Embryonic facial prominence (tissue), 1 donor: ENCODE data around the gene RCBTB2.
A peak's percentile ranks its signal among the peaks of the same experiment; 100 is the strongest.
"Not testable (repeated sequence)": the region's sequence is repeated elsewhere in the genome, so short reads cannot be mapped to it uniquely, and the experiment has no call there.

Source experiments
- DNase-seq: peaks from one replicate; pipeline ENCODE4 v3.0.0-alpha.2; 2016; ENCODE audit errors: extremely low spot score

The RCBTB2 gene

GRCh38 chr13:48494874-48495273 is 38.0 kb downstream of the RCBTB2 start:
- no peak for DNase-seq

GRCh38 chr13:48493851-48494250 is 39.0 kb downstream of the RCBTB2 start:
- no peak for DNase-seq

- DNase-seq = no peak
Measured at GRCh38 chr13:48493066-48493765, 39.7 kb downstream of the RCBTB2 start.

DNA sequence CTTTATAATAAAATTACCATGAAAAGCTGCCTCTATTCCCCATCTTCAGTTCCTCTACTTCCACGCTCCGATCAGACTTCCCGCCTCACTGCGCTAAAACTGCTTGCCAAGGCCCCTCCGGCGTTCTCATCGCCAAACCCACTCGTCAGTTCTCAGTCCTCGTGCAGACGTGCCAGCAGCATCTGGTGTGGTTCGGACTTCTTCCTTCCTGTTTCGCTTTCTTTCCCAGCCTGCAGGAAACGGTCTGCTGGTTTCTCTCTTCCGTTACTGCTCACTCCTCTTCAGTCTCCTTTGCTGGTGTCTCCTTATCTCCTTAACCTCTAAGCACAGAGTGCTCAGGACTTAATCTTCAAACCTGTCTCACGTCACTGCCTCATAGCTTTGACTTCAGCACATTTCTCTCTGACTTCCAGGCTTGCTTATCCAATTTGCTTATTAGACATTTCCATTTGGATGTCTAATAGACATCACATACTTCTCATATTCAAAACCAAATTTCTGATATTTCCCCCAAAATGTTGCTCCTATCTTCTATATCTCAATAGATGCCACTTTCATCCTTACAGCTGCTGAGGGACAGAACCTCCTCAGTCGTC is 40.3 kb downstream of the RCBTB2 start:
- DNase-seq = no peak

DNA sequence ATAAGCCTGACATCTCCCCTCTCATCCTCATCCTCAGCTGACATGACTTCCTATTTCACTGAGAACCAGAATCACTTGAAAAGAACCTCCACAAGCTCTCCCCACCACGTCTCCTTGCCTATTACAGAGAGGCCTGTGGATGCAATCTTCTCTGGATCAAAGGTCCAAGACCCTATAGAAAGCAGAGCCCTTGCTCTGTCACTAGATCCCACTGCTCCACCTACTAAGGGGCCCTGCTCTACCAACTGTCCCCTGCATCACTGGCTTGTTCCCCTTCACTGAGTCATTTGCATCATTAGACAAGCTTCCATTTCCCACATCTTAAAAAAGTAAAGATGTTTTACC is 40.8 kb downstream of the RCBTB2 start:
- DNase-seq = no peak

- DNase-seq = no peak
Measured at GRCh38 chr13:48491423-48492095, 41.3 kb downstream of the RCBTB2 start.

- no peak for DNase-seq
Measured at GRCh38 chr13:48490241-48490640, 42.6 kb downstream of the RCBTB2 start.

DNA sequence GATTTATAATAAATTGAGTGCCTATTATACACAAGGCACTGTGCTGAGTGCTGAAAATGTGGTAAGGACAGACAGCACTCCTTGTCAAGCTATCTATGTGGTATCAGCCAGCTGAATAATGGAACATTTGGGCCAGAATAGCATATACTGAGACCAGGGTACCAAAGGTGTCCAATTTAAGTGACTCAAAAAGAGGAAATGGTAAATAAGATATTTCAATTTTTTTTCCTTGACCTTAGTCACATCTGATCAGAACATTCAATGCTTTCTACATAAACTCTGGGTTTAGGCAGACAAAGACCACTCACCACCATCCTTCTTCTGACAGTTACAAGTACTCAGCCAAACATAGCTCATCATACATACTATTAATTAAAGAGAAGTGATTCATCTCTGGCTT is 43.2 kb downstream of the RCBTB2 start:
- DNase-seq = no peak

DNA sequence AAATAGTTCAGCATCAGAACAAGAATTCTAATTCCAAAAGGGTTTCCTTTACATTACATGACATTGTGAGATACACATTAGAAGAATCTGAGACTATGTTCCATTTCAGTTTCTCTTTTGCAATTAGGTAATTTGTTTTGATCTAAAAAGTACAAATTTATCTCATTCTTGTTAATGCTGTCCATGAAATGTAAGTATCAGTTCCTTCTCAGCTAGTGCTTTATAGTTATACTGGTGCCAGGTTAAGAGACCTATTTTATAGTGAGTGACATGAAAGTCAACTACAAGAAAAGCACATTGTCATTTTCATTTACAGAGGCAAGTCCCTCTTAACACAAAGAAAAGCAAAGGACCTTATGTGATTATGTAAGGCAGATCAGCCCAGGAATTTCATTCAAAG is 43.9 kb downstream of the RCBTB2 start:
- DNase-seq = no peak

- no peak for DNase-seq
Measured at GRCh38 chr13:48487968-48488367, 44.9 kb downstream of the RCBTB2 start.

DNA sequence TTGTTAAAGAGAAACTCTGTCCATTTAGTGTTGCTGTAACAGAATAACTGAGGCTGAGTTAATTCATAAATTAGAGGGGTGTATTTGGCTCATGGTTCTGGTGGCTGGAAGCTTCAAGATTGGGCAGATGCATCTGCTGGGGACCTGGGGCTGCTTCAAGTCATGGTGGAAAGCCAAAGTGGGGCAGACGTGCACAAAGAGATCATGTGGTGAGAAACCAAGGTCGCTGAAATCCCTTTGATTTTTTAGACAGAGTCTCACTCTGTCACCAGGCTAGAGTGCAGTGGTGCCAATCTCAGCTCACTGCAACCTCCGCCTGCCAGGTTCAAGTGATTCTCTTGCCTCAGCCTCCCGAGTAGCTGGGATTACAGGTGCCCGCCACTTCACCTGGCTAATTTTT is 46.0 kb downstream of the RCBTB2 start:
- no peak for DNase-seq

DNA sequence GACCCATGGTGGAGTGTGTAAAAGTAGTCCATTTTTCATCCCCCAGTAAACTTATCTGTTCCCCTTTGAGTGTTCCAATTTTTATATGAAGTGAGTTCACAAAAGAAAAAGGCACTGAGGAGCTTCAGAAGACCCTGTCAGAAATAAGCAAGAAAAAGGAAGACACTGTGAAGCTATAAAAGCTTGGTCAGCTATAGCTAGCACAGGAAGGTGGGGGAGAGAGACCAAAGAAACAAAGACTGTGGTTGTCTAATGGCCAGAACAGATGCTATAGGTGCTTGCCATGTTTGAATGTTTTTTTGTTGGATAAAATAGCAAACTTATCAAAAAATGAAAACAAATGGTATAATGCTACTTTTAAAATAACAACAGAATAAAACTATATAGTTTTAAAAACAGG is 46.5 kb downstream of the RCBTB2 start:
- no peak for DNase-seq

DNA sequence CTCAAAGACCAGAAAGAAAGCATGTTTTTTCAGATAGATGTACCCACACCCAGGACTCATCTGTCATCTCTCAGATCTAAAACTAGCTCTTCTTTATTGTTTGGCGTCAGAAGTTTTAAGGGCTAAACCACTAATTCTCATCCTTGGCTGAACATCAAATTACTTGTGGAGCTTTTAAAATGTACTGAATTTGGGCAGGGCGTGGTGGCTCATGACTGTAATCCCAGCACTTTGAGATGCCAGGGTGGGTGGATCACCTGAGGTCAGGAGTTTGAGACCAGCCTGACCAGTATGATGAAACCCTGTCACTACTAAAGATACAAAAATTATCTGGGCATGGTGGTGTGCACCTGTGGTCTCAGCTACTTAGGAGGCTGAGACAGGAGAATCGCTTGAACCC is 47.4 kb downstream of the RCBTB2 start:
- DNase-seq = no peak

DNA sequence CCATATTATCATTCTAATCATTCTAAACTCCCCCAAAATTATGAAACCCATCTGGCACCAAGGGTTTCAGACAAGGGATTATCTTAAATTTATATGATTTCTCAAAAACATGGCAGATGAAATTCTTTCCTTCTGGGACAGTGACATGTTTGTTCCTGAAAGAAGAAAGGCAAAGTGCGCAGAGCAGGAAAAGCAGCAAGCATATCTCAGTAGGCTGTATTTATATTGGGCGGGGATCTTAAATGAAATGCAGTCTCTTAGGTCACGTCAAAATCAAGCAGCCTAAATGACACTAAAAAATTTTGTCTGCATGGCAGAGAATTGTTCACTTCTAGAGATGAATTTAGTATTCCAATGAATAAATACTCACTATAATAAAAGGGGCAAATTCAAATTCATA is 49.3 kb downstream of the RCBTB2 start:
- no peak for DNase-seq

DNA sequence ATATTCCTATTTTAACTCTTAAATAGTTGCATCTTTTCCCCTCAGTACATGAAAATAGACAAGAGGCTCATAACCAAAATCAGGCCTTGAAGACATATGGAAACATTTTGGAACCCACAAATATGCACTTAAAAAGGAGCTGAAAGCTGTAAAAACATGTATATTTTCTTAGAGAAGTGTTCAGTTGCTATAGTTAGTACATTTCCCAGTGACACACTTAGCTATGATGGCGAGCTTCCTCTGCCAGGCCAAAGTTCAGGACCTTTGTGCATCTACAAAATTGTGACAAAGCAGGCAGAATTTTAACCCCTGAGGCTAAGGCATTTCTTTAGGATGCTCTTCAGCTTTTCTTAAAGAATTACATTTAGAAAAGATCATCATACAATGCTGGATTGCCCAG is 54.5 kb downstream of the RCBTB2 start:
- DNase-seq = peak; percentile 55

- DNase-seq = no peak
Measured at GRCh38 chr13:48477191-48477855, 55.6 kb downstream of the RCBTB2 start.

GRCh38 chr13:48476686-48477085 is 56.2 kb downstream of the RCBTB2 start:
- no peak for DNase-seq

DNA sequence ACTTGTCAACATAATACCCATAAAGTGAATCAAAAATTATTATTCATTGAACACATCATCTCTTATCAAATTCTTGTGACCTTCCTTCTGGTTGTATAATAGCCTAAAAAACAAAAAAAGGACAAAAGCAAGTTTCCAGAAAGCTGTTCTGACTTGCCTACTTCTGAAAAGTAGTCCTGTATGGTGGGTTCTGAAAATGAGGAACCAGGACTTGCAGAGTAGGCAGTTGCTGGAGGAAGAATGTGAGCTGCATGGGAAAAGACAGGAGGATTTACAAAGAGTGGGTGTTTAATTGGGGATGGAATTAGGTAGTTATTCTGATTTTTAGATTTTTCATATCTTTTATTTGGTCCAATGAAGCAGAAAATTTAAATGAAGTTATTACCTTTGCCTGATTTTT is 56.7 kb downstream of the RCBTB2 start:
- no peak for DNase-seq

- DNase-seq = no peak
Measured at GRCh38 chr13:48475230-48475629, 57.6 kb downstream of the RCBTB2 start.

- DNase-seq = no peak
Measured at GRCh38 chr13:48457578-48458242, 75.2 kb downstream of the RCBTB2 start.

- no peak for DNase-seq
Measured at GRCh38 chr13:48456546-48456945, 76.3 kb downstream of the RCBTB2 start.

DNA sequence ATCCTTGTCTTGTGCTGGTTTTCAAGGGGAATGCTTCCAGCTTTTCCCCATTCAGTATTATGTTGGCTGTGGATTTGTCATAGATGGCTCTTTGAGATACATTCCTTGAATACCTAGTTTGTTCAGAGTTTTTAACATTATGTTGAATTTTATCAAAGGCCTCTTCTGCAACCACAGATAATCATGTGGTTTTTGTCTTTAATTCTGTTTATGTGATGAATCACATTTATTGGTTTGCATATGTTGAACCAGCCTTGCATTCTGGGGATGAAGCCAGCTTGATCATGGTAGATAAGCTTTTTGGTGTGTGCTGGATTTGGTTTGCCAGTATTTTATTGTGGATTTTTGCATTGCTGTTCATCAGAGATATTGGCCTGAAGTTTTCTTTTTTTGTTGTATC is 81.7 kb downstream of the RCBTB2 start:
- DNase-seq = not testable (repeated sequence)
